ENCODE measurements around the gene THRA. TPM values are rescaled to one million over a fixed set of nuclear protein-coding genes. Genes with fewer than 3 reads are reported as not detected.

Gene THRA
- total RNA-seq, 1 donor from 2014 or later, result 7.1 TPM

DNA sequence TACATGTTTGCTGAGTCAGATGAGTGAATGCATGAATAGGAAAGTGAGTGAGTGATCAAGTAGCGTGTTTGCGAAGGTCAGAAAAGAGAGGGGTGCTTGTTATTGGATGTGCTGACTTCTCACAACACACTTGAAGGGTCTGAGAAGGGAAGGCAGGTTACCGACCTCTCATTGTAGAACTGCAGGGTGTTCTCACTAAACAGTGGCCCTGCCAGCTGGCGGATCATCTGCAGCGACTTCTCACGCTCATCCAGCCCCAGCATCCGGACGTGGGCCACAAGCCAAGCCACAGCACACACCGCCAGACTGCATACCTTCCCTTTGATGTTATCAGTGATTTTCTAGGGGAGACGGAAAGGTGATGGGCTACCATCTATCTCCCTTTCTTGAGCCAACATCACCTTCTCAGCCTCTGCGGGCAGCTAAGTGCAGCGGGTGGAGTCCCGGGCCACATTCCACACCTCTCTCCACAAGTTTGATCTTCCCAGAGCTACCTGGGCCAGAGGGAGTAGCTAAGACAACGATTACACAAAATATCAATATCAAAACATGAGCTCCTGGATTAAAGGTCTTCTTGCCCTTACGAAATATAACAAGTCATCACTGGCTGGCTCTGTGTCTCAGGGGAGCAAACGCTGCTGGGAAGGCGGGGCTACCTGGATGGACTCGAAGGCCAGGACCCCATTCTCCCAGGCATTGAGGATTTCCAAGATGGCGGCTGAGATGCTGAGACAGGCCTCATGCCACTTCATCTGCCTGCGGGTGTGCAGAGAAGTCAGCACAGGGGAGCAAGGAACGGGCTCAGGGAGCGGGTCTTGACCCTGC lies 36.6 kb upstream of the THRA start:
- Histone ChIP-seq H3K36me3 (ENCODE audit: control insufficient read depth, insufficient read depth, low read length) (no peaks in the 10 kb centered on the region), H3K4me3 (ENCODE audit: low read depth, low read length) (no peak overlapping the region), H3K27me3 (ENCODE audit: control insufficient read depth, insufficient read depth, low read length) (no peaks in the 10 kb centered on the region)
- TF ChIP-seq, protein P1, sequence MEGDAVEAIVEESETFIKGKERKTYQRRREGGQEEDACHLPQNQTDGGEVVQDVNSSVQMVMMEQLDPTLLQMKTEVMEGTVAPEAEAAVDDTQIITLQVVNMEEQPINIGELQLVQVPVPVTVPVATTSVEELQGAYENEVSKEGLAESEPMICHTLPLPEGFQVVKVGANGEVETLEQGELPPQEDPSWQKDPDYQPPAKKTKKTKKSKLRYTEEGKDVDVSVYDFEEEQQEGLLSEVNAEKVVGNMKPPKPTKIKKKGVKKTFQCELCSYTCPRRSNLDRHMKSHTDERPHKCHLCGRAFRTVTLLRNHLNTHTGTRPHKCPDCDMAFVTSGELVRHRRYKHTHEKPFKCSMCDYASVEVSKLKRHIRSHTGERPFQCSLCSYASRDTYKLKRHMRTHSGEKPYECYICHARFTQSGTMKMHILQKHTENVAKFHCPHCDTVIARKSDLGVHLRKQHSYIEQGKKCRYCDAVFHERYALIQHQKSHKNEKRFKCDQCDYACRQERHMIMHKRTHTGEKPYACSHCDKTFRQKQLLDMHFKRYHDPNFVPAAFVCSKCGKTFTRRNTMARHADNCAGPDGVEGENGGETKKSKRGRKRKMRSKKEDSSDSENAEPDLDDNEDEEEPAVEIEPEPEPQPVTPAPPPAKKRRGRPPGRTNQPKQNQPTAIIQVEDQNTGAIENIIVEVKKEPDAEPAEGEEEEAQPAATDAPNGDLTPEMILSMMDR (IDR thresholded peaks at IDR 0.05; ENCODE audit: insufficient read depth, low read length, poor library complexity, severe bottlenecking), result no peak
- no peak for DNase-seq (ENCODE audit: low read depth)

DNA sequence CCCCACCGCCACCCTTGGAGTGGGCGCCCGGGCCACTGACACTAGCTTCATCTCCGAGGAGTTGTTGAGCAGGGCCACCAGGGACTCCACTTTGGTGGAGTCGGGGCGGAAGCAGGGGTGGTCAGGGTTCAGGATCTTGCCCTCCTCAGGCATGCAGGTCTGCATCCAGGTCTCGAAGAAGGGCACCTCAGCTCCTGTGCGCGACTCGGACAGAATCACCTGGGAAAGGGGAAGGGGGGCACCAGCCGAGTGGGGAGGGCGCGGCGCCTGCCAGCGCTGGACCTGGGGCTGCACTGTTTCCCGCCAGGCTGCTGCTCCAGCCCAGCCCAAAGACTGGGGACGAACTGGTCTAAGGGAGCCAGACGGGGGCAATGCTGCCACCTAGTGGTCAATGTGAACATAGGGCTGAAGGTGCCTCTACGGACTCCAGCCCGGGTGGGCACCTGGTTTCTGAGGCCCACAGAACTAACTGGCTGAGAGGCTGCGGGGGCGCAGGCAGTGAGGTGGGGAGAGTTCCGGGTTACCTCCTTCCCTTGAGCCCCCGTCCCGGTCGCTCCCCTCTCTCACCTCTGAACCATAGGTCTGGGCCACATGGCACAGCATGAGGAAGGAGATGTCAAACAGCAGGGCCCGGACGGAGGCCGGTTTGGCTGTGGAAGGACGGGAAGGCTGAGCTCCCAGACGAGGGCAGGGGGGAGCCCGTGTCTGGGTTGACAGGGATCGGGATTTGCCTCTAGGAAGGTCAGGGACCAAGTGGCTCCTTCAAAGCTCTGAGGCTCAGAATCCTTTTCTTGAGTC lies 35.8 kb upstream of the THRA start:
- H3K4me3 ChIP-seq (ENCODE audit: low read depth, low read length), result no peak overlapping the region
- no peak for DNase-seq (ENCODE audit: low read depth)
- H3K36me3 ChIP-seq (ENCODE audit: control insufficient read depth, insufficient read depth, low read length), result no peaks in the 10 kb centered on the region
- TF ChIP-seq, protein P1 (IDR thresholded peaks at IDR 0.05; ENCODE audit: insufficient read depth, low read length, poor library complexity, severe bottlenecking), result peak; percentile 91
- no peaks in the 10 kb centered on the region for H3K27me3 ChIP-seq (ENCODE audit: control insufficient read depth, insufficient read depth, low read length)

DNA sequence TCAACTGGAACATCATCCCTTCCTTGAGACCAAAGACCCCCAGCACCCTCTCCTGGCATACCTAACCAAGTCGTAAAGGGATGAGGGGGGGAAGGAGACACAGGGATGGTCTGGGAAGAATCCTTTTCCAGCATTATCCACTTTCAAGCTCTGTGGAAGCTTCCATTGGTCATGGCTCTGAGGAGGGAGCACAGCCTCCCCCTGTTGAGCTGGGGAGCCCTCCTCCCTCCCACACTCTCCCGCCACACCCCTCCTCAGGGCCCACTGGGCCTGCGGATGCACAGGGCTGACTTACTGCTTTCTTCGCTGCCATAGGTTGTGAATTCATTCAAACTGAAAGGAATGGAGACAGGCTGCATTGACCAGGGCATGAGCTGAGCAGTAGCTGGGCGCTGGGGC lies 35.2 kb upstream of the THRA start:
- TF ChIP-seq, protein P1 (IDR thresholded peaks at IDR 0.05; ENCODE audit: insufficient read depth, low read length, poor library complexity, severe bottlenecking), result no peak
- no peaks in the 10 kb centered on the region for H3K36me3 ChIP-seq (ENCODE audit: control insufficient read depth, insufficient read depth, low read length)

DNA sequence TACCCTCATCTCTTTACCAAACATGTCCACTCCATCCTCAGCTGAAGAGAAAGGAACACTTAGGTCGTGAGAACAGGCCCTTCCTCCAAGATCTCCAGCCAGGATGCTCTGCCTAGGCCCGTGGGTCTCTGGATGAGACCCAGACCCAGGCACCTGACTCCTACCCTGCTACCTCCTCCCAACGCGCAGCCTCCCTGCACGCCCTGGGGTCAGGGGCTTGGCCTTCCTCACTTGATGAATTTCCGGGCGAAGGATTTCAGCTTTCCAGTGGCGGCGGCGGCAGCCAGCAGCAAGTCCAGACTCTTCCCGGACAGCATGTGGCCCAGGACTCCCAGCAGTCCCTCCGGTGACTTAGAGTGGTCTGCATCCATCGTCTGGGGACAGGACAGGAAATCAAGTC lies 34.2 kb upstream of the THRA start:
- Histone ChIP-seq H3K4me3 (ENCODE audit: low read depth, low read length) (no peak overlapping the region), H3K36me3 (ENCODE audit: control insufficient read depth, insufficient read depth, low read length) (no peaks in the 10 kb centered on the region), H3K27me3 (ENCODE audit: control insufficient read depth, insufficient read depth, low read length) (no peaks in the 10 kb centered on the region)
- DNase-seq (ENCODE audit: low read depth), result no peak
- TF ChIP-seq, protein P1 (IDR thresholded peaks at IDR 0.05; ENCODE audit: insufficient read depth, low read length, poor library complexity, severe bottlenecking), result no peak

More for the DNA sequence above, 35.2 kb upstream of the THRA start:
- no peak overlapping the region for H3K4me3 ChIP-seq (ENCODE audit: low read depth, low read length)
- DNase-seq (ENCODE audit: low read depth), result no peak
- no peaks in the 10 kb centered on the region for H3K27me3 ChIP-seq (ENCODE audit: control insufficient read depth, insufficient read depth, low read length)

DNA sequence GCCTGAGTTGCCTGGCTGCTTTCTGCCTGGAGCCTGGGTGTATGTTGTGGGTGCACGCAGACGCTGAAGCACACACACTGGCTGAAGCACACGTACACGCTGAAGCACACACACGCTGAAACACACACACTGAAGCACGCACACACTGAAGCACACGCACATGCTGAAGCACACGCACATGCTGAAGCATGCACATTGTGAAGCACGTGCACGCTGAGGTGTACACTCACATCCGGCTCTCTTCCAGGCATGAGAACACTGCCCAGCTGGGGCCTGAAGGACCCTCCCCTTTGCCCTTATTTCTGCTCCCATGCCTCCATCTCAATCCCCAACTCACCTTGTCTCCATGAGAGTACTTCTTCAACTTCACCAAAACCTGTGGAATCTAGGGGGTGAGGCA lies 31.1 kb upstream of the THRA start:
- no peak for DNase-seq (ENCODE audit: low read depth)
- Histone ChIP-seq H3K27me3 (ENCODE audit: control insufficient read depth, insufficient read depth, low read length) (no peaks in the 10 kb centered on the region), H3K36me3 (ENCODE audit: control insufficient read depth, insufficient read depth, low read length) (no peaks in the 10 kb centered on the region), H3K4me3 (ENCODE audit: low read depth, low read length) (no peak overlapping the region)
- TF ChIP-seq, protein P1 (IDR thresholded peaks at IDR 0.05; ENCODE audit: insufficient read depth, low read length, poor library complexity, severe bottlenecking), result no peak
